NCI-H1092 (cell line): ENCODE data around the gene CLEC18C.
"Not testable (repeated sequence)": the region's sequence is repeated elsewhere in the genome, so short reads cannot be mapped to it uniquely, and the experiment has no call there.

ENCODE experiments used
- DNase-seq: peaks from one replicate; lab custom pipeline; 2025; lab: John Stamatoyannopoulos, UW

Gene CLEC18C

DNA sequence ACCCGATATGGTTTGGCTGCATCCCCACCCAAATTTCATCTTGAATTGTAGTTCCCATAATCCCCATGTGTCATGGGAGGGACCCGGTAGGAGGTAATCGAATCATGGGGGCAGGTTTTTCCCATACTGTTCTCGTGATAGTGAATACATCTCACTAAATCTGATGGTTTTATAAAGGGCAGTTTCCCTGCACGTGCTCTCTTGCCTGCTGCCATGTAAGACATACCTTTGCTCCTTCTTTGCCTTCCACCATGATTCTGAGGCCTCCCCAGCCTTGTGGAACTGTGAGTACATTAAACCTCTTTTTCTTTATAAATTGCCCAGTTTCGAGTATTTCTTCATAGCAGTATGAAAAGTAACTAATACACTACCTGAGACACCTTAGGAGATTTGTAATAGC, 32.8 kb downstream of the CLEC18C start:
- DNase-seq, result not testable (repeated sequence)

DNA sequence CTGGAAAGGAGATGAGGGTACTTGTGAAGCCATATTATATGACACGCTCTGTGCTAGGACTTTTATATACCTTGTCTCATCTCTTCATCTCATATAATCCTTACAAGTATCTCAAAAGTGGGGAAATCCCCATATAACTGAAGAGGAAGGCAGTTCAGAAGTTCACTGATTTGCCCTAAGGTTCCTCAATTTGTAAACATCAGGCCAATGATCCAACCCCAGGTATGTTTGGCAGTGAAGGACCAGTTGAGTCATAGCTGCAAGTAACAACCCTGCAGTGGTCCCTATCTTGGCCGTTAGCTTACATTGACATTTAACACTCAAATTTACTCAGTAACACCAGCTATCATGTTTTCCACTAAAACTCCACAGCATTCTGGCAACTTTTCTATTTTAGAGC, 45.0 kb downstream of the CLEC18C start:
- not testable (repeated sequence) for DNase-seq

DNA sequence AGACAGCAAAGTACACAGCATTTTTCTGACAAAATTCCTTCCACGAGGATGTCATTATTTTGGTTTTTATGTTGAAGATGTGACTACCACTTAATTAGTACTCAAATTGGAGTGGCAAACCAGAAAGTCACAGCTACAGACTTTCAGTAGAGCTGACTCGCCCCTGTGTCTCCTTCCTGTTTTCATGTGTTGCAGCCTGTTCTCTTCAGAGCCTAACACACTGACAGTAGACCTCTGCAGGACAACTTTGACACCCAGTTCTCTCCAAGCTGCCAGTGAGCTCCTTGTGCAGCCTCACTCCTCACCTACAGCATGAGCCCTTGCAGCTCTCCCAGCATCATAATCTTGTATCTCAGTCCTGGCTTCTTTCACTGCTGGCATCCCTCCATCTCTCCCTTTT, 49.0 kb downstream of the CLEC18C start:
- DNase-seq, result not testable (repeated sequence)

DNA sequence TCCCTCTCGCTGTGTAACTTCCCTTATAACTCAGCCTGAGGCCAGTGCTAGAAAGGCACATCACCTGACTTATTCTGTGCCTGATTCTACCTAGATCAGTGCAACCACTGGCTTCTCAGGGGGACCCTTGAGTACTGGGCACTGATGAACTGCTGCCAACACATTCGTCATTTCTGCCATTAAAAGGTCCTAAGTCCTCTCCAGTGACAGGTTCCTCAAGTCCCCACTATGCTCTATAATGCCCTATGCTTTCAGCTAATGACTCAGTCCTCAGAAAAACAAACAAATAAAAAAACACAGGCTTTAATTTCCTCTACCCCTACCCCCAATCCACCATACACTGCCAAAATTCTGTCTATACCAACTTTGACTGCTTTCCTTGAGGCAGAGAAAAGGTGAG, 49.6 kb downstream of the CLEC18C start:
- DNase-seq, result not testable (repeated sequence)

DNA sequence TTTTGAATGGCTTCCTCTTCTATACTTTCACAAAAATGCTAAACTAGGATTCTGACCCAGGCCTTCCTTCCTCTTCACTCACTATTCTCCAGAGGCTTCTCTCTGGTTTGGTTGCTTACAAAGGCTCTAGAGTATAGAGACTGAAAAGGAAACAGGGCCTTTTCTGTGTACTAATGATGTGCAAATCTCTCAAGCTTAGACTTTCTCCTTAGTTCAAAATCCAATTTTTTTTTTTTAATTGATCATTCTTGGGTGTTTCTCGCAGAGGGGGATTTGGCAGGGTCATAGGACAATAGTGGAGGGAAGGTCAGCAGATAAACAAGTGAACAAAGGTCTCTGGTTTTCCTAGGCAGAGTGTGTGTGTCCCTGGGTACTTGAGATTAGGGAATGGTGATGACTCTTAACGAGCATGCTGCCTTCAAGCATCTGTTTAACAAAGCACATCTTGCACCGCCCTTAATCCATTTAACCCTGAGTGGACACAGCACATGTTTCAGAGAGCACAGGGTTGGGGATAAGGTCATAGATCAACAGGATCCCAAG, 50.5 kb downstream of the CLEC18C start:
- DNase-seq, result not testable (repeated sequence)

DNA sequence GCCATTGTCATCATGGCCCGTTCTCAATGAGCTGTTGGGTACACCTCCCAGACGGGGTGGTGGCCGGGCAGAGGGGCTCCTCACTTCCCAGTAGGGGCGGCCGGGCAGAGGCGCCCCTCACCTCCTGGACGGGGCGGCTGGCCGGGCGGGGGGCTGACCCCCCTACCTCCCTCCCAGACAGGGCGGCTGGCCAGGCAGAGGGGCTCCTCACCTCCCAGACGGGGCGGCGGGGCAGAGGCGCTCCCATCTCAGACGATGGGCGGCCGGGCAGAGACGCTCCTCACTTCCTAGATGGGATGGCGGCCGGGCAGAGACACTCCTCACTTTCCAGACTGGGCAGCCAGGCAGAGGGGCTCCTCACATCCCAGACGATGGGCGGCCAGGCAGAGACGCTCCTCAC, 51.1 kb downstream of the CLEC18C start:
- not testable (repeated sequence) for DNase-seq

DNA sequence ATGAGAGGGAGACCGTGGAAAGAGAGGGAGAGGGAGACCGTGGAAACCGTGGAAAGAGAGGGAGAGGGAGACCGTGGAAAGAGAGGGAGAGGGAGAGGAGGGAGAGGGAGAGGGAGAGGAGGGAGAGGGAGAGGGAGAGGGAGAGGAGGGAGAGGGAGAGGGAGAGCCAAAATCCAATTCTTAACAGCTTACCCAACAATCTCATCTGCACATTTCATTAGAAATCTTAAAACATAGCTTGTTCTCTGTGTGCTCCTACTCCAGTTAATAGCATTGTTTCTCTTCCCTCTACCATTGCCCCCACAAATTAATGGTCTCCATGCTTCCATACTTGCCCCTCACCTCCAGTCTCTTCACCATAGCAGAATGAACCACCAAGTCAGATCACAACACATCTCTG, 51.8 kb downstream of the CLEC18C start:
- not testable (repeated sequence) for DNase-seq

DNA sequence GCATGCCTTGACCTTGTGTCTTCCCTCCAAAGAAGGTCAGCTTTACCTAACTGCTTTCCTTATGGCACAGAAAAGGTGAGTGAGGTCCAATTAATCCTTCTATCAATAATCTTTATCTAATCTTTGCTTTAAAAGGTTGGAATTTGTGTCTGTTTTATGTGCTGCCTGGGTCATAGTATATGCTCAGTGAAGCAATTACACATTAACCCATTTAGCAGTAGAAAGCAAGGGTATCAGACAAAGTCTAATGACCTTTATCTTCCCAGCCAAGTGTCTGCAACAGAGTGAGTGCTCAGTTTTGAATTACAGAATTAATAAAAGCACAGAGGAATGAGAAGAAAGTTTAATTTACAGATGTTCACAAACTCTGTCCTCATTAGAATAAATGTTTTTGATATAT, 52.4 kb downstream of the CLEC18C start:
- DNase-seq, result not testable (repeated sequence)

DNA sequence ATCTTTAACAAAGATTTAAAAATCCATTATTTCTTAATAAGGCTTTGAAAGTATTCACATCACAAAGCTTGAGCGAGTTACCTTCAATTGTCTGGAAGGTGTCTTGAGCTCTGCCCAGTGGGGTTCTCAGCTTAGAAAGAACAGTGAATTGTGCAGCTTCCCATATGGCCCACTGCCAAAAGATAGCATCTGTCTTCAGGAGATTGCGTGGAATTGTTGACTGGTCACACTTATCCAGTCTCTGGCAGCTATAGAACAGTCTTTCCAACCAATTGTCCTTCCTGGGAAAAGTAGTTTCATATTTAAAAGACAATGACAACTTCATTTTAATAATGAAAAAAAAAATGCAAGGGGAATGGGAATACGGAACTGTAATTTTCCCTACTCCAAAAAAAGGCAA, 58.2 kb downstream of the CLEC18C start:
- not testable (repeated sequence) for DNase-seq
